ENCODE measurements around the gene ZBTB40.
A peak's percentile ranks its signal among the peaks of the same experiment; 100 is the strongest.

Gene ZBTB40

DNA sequence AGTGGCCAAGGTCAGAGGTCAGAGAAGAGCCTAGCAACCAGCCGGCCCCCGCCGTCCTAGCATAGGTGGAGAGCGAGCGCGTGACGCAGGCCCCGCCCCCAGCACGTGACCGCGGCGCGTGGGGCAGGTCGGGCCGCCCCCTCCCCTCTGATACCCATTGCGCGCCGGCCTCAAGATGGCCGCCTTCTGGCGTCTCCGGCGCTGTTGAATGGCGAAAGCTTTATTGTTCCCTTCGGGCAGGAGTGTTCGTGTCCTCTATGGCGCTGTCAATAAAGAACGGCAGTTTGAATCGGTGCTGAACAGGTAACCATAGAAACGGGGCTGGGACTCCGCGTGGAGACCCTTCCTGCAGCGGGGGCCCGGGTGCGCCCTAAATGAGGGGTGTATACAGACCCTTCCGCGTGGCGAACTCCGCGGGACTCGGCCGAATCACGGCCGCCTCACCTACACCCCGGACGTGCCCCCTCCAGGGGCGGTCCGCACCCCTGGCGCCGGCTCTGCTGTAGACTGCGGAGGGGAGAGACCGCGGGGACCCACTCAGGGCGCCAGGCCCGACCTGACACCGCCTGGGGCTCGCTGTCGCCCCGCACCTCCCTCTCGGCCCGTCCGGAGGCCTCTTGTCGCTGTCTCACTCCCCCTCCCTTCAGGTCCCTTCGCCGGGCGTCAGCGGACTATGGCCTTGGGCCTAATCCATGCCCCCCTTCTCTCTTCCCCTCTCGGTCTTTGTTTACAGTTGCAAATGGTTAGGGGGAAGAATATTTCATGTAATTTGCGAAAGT lies at the start of gene ZBTB40:
ZBTB40 (plus strand) TSS at position 150 of the 779 bp plus-strand sequence. CDS start 38,098 bp downstream, outside the sequence.
- peak; percentile 85 to 91 for DNase-seq

- DNase-seq = no peak
These were observed 49.1 kb upstream of the ZBTB40 start for GRCh38 chr1:22402356-22403053.

DNA sequence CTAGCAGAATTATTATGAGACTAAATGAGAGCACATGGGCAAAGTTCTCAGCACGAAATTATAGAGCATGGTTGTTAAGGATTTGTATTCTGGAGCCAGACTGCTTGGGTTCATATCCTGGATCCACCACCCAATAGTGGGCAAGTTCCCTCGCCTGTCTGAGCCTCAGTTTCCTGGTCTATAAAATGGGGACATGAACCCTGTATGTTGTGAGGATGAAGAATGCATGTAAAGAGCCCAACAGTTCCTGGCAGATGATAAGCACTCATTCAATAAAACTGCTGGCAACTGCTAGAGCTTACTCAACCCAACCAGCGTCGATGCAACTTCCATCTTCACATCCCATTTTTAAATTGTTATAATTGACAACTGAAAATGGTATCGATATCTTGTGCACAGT lies 47.2 kb upstream of the ZBTB40 start:
- DNase-seq = no peak

DNA sequence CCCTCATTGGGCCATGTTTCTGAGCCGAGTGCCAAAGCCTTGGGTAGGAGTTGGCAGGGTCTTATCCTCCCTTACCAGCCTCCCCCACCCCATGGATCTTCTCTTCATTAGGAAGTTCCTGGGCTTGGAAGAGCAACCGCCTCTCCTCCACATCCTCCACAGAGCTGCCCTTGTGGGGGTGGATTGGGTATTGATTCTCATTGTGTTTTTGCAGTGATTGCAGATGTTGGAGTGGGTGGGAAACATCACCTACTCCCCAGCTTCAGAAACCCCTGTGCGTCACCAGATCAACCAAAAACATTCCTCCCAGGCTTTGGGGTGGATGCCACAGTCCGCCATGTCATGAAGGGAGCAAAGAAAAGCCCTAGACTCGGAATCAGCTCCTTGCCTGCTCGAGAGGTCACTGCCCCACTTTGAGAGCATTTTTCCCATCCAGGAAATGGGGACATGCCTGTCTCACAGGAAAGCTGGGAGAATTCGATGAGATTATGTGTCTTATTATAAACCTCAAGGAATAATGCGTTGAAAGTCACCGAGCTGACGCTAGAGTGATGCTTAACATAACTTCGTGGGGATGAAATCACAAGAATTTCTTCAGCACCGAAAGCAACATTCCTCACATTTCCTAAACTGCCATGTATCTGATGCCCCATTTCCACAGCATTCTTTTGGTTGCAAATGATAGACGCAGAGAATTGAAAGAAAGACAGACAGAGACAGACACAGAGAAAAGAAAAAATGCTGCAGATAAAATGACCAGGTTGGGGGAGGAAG lies 44.7 kb upstream of the ZBTB40 start:
- DNase-seq = no peak

- DNase-seq = no peak
These were observed 43.4 kb upstream of the ZBTB40 start for GRCh38 chr1:22408230-22408629.

- no peak for DNase-seq
These were observed 41.2 kb upstream of the ZBTB40 start for GRCh38 chr1:22410401-22410800.

- DNase-seq = no peak
These were observed 40.6 kb upstream of the ZBTB40 start for GRCh38 chr1:22410928-22411495.

- no peak for DNase-seq
These were observed 40.1 kb upstream of the ZBTB40 start for GRCh38 chr1:22411589-22411988.

GRCh38 chr1:22412932-22413727 lies 38.5 kb upstream of the ZBTB40 start:
- no peak for DNase-seq

DNA sequence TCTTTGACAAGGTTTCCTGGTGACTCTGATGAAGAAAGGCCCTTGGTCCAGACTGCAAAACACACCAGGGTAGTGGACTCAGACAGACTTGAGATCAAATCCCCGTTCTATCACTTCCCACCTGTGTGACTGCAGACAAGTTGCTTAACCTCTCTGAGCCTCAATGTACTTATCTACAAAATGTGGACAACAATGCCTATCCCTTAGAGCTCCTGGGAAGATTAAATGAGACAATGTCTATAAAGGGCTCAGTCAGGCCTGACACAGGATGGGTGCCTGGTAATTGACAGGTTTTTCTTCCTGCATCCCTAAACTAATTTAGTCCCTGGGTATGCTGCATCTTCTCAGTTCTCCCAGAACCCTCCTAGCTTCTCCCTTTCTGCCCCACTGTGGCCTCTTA lies 37.9 kb upstream of the ZBTB40 start:
- no peak for DNase-seq

DNA sequence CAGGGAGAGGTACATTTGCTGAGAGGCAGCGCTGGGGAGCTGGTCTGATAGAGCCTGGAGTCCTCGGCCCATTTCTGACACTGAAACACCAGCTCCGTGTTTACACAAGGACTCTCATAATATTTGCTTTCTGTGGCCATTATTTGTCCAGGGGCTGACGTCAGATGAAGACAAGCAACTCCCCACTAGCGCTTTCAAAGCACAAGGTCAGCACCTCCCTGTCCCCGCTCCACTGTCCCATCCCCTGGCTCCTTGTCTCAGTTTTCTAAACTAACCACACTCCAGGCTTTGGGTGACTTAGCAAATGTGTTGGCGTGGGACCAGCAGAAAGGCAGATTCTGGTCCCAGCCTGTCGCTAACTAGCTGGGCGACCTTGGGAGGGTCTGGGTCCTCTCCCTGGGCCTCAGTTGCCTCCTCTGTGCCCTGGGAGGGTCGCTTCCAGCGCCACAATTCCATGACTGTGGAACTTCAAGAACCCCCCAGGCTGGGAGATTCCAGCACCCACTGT lies 37.4 kb upstream of the ZBTB40 start:
- no peak for DNase-seq

- no peak for DNase-seq
These were observed 36.2 kb upstream of the ZBTB40 start for GRCh38 chr1:22415489-22415888.

DNA sequence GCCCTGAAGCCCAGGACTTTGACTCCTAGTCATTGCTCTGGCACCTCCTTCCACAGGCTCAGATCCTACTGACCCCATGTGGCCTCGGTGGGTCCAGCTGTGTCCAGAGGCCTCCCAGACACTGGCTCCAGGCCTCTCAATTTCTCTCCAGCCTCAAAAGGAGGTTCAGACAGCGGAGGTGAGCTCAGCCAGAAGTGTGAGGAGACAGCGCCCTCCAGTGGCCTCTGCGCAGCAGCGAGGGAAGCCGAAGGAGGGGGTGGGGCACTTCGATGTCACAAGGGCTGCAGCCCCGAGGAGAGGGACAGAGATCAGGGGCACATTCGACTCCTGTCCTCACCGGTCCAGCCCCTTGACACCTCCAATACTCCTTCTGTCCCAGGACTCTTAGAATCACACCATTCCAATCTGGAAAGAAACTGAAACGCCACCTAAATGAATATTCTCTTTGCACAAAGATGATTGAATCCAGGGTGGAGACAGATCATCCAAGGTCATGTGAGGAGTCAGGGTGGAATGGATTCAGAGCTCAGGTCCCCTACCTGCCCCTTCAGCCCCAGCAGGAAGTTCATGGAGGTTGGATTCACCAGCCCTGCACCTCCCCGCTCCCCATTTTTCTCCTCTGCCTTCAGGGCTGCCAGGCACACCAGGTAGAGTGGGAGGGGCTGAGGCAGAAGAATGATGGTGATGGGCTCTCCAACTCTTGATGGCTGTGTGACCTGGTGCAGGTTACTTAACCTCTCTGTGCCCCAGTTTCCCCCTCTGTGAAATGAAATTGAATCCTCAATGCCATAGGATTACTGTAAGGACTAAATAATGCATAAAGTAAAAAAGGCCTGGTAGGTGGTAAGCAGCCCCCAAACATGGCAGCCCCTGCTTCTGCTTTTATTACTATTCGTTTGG lies 34.8 kb upstream of the ZBTB40 start:
- peak; percentile 52 to 56 for DNase-seq

DNA sequence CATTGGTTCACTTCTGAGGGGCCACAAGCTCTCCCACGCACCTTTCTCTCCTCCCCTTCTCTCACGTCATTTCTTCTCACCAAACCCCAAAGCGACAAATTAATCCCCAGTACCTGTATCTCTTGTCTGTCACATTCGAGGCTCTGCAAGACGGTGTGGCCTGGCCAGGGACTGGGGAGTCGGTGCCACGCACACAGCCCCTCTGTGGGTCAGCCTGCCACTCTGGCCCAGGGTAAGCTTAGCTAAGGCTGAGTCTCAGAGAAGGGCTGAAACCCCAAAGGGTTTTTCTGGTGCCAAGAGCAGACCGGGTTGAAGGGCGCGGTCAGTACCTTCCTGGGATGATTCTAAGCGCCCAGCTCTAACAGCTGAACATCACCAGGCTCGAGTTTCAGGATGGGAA lies 34.2 kb upstream of the ZBTB40 start:
- no peak for DNase-seq

- DNase-seq = no peak
These were observed 33.3 kb upstream of the ZBTB40 start for GRCh38 chr1:22418312-22418711.

DNA sequence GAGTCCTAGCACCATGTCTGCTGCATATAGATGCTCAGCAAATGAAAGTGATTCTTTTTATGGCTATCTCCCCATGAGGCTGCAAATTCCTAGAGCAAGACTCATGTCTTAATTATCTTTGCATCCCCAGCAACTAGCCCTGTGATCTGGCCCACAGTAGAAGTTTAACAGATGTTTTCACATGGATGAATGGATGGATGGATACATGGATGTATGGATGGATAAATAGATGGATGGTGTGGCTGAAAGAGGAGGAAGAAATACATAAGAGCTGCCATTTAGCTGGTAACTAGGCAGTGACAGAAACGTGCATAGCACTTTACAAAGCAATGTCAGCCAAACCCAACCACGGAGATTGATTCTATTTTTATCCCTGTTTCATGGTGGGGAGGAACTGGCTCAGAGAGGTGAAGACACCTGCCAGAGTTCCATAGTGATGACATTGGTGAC lies 32.7 kb upstream of the ZBTB40 start:
- DNase-seq = no peak

DNA sequence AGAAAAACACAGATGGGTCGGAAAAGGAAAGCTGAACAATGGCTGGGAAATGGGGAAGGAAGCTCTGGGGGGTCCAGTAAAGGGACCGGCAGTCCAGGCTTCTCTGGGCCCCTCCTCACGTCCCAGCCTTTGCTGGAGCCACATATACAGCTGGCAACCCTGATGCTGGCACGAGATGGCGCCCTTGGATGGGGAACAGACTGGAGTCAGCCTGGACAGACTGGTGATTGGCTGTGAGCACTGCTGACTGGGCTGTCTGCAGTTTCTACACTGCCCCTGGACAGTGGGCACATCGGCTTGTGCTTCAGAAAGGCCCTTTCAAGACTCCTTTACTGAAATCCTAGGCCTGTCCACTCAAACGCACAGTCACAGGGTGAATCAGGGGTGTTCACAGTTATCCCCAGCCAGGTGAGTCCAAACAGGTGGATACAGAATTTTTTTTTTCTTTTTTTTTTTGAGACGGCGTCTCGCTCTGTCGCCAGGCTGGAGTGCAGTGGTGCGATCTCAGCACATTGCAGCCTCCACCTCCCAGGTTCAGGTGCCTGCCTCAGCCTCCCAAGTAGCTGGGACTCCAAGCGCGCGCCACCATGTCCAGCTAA lies 31.1 kb upstream of the ZBTB40 start:
- peak; percentile 61 to 63 for DNase-seq

GRCh38 chr1:22426781-22427180 lies 24.9 kb upstream of the ZBTB40 start:
- DNase-seq = no peak

DNA sequence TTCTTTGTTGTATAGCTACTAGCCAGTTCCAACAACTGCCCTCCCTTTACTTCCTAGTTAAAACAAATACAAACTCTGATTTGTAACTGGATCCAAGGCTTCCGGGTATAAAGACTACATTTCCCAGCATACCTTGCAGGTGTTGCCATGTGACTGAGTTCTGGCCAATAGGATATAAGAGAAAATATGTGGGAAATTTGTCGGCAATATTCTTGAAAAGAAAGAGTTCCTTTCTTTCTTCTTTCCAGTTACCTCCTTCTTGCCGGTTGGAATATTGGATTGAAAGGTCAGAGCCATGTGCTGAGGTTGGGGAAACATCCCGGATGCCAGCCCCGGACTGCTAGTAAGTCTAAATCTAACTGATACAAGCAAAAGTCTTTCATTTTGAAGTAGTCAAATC lies 23.0 kb upstream of the ZBTB40 start:
- no peak for DNase-seq

DNA sequence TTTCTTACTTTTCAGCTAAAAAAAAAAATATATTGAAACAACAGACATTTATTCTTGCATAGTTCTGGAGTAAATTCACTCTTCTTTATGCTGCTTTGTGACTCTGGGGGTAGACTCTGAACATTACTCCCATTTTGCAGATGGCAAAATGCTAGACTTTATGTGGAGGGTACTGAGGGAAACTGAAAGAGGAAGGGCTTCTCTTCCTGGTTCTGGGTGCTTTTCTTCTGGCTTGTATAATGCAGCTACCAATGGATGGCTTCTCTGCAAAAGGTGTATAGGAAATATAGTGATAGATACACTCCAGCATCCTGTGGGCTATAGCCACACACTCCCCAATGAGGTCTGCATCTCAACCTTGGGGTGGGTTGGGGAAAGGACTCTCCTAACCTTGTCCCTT lies 19.7 kb upstream of the ZBTB40 start:
- no peak for DNase-seq

GRCh38 chr1:22434717-22435116 lies 16.9 kb upstream of the ZBTB40 start:
- DNase-seq = no peak
